ENCODE results near the gene POLE.

Gene POLE

DNA sequence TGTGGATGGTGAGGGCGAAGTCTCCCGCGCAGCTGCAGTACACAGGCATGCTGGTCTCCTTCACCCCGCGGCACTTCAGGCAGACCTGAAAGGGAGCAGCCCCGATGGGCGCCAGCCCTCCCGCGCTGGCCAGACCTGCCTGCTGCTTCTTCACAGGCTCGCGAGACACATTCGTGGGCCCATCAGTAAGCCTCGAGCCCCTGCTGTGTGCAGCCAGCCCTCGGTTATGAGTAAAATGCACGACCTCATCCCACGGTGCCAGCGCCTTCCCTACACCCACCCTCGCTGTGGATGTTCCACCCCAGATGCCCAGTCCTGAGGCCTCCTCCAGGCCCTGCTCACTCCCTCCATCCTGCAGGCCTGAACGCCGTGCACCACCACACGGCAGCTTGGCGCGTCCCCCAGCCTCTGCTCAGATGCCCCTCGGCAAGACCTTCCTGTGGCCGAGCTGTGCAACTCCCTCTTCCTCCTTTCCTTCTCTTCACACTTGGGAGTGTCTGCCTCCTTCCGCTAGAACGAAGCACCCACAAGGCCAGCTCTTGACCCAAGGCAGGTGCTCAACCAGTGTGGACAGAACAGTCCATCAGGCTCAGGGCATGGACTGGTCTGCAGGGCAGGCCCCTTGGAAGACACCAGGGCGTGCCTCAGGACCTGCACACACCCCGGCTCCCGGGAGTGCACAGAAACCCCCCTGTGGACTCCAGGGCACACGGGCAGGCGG, 62.1 kb downstream of the POLE start:
- no peak for DNase-seq

- DNase-seq, result no peak
Observed at GRCh38 chr12:132624186-132624855, 62.8 kb downstream of the POLE start.

DNA sequence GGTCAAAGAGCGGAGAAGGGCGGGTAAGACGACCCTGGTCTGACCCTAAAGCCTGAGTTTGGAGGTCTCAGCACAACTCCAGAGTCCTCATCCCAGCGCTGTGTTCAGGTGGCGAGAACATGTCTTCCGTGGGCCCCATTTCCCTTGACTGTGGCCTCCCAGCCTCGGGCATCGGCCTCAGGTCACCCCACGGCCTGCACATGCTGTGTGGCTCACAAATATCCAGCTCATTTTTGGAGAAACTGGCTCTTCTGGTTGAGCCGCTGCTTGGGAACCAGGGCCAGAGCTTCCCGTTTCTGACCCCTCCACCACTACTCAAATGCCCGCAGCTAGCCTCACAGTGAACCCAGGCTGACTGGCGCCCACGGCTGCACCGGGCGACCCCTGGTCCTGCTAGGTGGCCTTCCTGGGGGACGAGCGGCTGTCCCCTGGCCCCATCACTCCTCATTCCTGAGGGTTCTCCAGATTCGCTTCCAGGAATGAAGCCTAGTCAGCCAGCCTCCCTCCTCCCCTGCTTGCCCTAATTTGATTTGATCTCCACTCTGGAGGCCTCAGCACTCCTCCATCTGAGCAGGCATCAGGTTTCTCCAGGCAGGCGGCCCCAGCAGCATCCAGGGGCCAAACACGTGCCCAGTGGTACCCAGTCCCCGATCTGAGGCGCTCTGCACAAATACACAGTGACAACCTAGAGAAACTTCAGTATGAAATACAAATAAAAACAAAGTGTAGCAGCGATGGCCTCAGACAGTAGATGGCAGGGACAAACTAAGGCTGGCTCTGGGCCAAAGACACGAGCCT, 63.9 kb downstream of the POLE start:
- no peak for DNase-seq

DNA sequence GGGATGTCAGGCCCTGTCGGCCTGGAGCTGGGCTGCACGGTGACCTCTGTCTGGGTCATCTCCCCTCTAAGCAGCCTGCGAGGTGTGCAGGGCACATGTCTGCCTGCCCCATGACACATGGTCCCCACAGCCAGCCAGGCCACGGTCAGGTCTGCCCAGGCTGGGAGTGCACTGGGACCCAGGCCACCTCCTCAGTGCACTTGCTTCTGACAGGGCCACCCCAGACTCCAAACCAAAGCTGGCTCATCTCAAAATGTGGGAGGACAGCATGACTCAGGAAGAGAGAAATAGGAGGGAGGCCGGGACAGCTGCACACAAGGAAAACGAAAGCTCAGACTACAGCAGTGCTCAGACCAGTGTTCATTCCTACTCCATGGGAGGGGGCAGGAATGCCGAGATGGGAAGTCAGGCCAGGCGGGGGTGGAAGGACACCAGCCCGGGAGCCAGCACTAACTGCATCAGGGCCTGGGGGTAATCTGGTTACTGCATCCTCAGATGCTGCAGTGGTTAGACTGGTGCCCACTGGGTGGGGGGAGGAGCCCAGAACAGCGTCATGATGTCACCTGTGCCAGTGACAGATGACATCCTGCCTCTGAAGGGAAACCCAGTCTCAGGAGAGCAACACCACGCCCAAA, 64.6 kb downstream of the POLE start:
- no peak for DNase-seq

DNA sequence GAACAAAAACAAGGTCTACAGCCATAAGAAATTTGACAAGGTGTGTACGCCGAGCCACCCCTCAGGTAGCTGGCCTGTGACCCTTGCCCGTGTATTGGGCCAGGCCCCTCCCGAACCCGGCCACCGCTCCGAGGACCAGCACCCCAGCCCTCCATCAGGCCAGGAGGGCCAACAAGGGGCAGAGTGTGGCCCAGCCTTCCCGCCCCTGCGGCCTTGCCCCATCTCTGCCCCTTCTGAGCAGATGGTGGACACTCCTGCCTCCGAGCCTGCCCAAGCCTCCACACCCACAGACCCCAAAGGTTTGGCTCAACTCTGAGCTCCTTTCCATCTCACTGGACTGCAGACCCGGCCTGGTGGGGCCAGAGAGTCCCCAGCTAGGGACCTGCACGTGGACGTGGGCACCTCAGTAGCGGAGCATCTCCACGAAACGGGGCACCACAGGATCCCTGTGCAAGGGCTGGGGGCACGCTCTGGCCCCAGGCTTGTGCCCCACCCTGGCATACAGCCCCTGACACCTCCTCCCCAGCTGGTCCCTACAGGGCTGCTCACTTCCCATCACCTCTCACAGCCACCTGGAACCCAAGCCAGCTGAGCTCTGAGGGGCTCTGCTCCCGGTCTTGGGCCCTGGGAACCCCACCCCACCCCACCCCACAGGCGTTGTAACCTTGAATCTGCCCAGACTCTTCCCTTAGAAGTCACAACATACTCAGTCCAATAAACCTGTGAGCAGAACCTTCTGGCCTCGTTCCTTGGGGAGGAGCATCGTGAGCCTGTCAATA, 65.3 kb downstream of the POLE start:
- DNase-seq, result no peak

GRCh38 chr12:132620899-132621656, 66.1 kb downstream of the POLE start:
- DNase-seq, result no peak

GRCh38 chr12:132620113-132620898, 66.8 kb downstream of the POLE start:
- DNase-seq, result no peak

DNA sequence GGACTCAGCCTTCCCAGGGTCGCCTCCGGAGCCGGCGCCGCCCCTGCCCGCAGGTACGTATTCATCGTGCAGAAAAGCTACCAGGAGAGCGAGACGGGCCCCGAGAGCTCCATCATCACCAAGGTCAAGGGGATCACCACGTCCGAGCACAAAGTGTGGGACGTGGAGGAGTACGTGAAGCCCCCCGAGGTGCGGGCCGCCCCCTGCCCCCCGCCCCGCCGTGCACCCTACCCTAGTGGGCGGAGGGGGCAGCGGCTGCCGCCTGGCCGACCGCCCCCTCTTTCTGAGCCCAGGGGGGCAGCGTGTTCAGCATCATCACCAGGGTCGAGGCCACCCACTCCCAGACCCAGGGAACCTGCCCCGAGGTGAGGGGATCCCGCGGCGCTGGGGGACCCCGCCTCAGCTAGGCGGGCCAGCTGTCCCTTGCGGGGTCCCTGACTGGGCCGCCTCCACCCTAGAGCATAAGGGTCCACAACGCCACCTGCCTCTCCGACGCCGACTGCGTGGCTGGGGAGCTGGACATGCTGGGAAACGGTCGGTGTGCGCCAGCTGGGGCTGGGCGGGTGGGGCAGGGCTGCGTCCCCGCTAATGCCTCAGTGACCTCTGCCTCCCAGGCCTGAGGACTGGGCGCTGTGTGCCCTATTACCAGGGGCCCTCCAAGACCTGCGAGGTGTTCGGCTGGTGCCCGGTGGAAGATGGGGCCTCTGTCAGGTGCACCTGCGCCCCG, 67.6 kb downstream of the POLE start:
- DNase-seq, result no peak

GRCh38 chr12:132619071-132619385, 68.1 kb downstream of the POLE start:
- no peak for DNase-seq

GRCh38 chr12:132618683-132619043, 68.5 kb downstream of the POLE start, which contains the start of gene P2RX2:
Gene P2RX2 (plus strand): TSS chr12:132618776. CDS start chr12:132618817, 41 bp downstream.
- no peak for DNase-seq

GRCh38 chr12:132617822-132618682, 69.1 kb downstream of the POLE start:
- DNase-seq, result no peak

GRCh38 chr12:132617135-132617701, 69.9 kb downstream of the POLE start:
- no peak for DNase-seq

- DNase-seq, result no peak
Observed at GRCh38 chr12:132615579-132616038, 71.5 kb downstream of the POLE start.

GRCh38 chr12:132614861-132615578, 72.1 kb downstream of the POLE start:
- DNase-seq, result peak; percentile 61

DNA sequence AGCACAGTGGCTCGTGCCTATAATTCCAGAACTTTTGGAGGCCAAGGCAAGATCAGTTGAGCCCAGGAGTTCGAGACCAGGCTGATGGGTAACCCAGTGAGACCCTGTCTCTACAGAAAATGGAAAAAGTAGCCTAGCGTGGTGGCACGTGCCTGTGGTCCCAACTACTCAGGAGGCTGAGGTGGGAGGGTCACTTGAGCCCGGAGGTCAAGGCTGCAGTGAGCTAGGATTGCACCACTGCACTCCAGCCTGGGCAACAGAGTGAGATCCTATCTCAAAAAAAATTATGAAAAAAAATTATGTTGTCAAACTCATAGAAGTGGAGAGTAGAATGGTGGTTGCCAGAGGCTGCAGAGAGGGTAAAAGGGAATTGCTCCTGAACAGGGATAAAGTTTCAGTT, 73.1 kb downstream of the POLE start:
- no peak for DNase-seq

- no peak for DNase-seq
Observed at GRCh38 chr12:132611620-132612019, 75.5 kb downstream of the POLE start.

- no peak for DNase-seq
Observed at GRCh38 chr12:132610866-132611602, 76.1 kb downstream of the POLE start.
